IMR-90 (cell line): ENCODE measurements around the gene FAM20B. TPM values are rescaled to one million over a fixed set of nuclear protein-coding genes. Genes with fewer than 3 reads are reported as not detected.

Experiments used
- ATAC-seq: fragments of 200-7000 bp; cut with Tn5 transposase; 2 replicates; pipeline ENCODE4 v1.9.1; 2020; ENCODE audit warnings: low read depth, mild to moderate bottlenecking, moderate library complexity
- BruUV-seq: library from RNA; stranded (reverse); fragments of 400-500 nt; replicated peaks from 2 replicates; lab custom pipeline; 2021; lab: Mats Ljungman, UMichigan
- CTCF ChIA-PET: fragments of 300-600 bp; formaldehyde crosslinking; extraction: SDS; loops from one replicate; lab custom pipeline; 2021; ENCODE audit warnings: antibody characterized with exemption; lab: Yijun Ruan, JAX
- POLR2A ChIA-PET: fragments of 300-600 bp; sonication (Branson Sonifier 250); formaldehyde crosslinking; loops from one replicate; lab custom pipeline; 2022; ENCODE audit warnings: antibody characterized with exemption; ENCODE audit not compliant: unreplicated experiment; lab: Charles Lee
- DNase-seq: peaks from one replicate; pipeline ENCODE4 v3.0.0; 2013
- H2AFZ ChIP-seq: replicated peaks from 2 replicates; pipeline ENCODE3; 2013; ENCODE audit warnings: low read length, mild to moderate bottlenecking; ENCODE audit not compliant: poor library complexity
- H2AK5ac ChIP-seq: 2 replicates; pipeline ENCODE4 v1.6.1; 2013; ENCODE audit warnings: low read depth, low read length, inconsistent platforms
- H2AK9ac ChIP-seq: replicated peaks from 2 replicates; pipeline ENCODE3; 2013; ENCODE audit warnings: mild to moderate bottlenecking, low read depth, low read length, moderate library complexity; ENCODE audit not compliant: poor library complexity
- H2BK120ac ChIP-seq: 2 replicates; pipeline ENCODE4 v1.6.1; 2013; ENCODE audit warnings: low read depth, low read length, inconsistent platforms
- H2BK15ac ChIP-seq: 3 replicates; pipeline ENCODE4 v1.6.1; 2013; ENCODE audit warnings: low read depth, low read length, inconsistent platforms
- H2BK20ac ChIP-seq: 2 replicates; pipeline ENCODE4 v1.6.1; 2013; ENCODE audit warnings: low read depth, mild to moderate bottlenecking, inconsistent platforms, low read length, moderate library complexity
- H2BK5ac ChIP-seq: 2 replicates; pipeline ENCODE4 v1.6.1; 2013; ENCODE audit warnings: mild to moderate bottlenecking, low read depth, low read length, inconsistent platforms; ENCODE audit not compliant: poor library complexity, severe bottlenecking
- H3K14ac ChIP-seq: replicated peaks from 2 replicates; pipeline ENCODE4 v1.6.1; 2013; ENCODE audit warnings: low read depth, low read length, inconsistent platforms
- H3K18ac ChIP-seq: 2 replicates; pipeline ENCODE4 v1.6.1; 2013; ENCODE audit warnings: low read depth, low read length, control low read depth
- H3K23ac ChIP-seq: 2 replicates; pipeline ENCODE4 v1.6.1; 2013; ENCODE audit warnings: low read depth, low read length, inconsistent platforms
- H3K27ac ChIP-seq: 2 replicates; pipeline ENCODE4 v1.5.1; 2013; ENCODE audit warnings: mild to moderate bottlenecking, control low read depth, low read length; ENCODE audit not compliant: insufficient read depth
- H3K27me3 ChIP-seq: 2 replicates; pipeline ENCODE4 v1.6.1; 2013; ENCODE audit warnings: low read length; ENCODE audit not compliant: control insufficient read depth, insufficient read depth
- H3K36me3 ChIP-seq: 2 replicates; pipeline ENCODE4 v1.6.1; 2013; ENCODE audit warnings: low read length, mixed read lengths; ENCODE audit not compliant: control insufficient read depth, insufficient read depth
- H3K4ac ChIP-seq: 2 replicates; pipeline ENCODE4 v1.6.1; 2013; ENCODE audit warnings: low read depth, low read length, inconsistent platforms
- H3K4me1 ChIP-seq: 2 replicates; pipeline ENCODE4 v1.6.1; 2013; ENCODE audit warnings: low read length, mixed read lengths; ENCODE audit not compliant: control insufficient read depth, insufficient read depth
- H3K4me2 ChIP-seq: 2 replicates; pipeline ENCODE4 v1.6.1; 2013; ENCODE audit warnings: low read depth, mild to moderate bottlenecking, control low read depth, low read length, moderate library complexity
- H3K4me3 ChIP-seq: 2 replicates; pipeline ENCODE4 v1.5.1; 2013; ENCODE audit warnings: low read depth, mild to moderate bottlenecking, control low read depth, low read length, moderate library complexity; ENCODE audit not compliant: insufficient read depth
- H3K56ac ChIP-seq: 2 replicates; pipeline ENCODE4 v1.6.1; 2013; ENCODE audit warnings: low read length, inconsistent platforms; ENCODE audit not compliant: insufficient read depth; ENCODE audit errors: extremely low read depth
- H3K79me1 ChIP-seq, 2 experiments: 2 replicates each; pipeline ENCODE4 v1.6.1; 2013; ENCODE audit warnings: low read length in 2 of 2, inconsistent platforms in 1 of 2, low read depth in 1 of 2
- H3K9ac ChIP-seq: 2 replicates; pipeline ENCODE4 v1.6.1; 2013; ENCODE audit warnings: low read depth, low read length, control low read depth
- H3K9me1 ChIP-seq: 2 replicates; pipeline ENCODE4 v1.6.1; 2013; ENCODE audit warnings: low read length, inconsistent platforms; ENCODE audit not compliant: insufficient read depth
- H3K9me3 ChIP-seq: 2 replicates; pipeline ENCODE4 v1.6.1; 2013; ENCODE audit warnings: low read length; ENCODE audit not compliant: control insufficient read depth, insufficient read depth
- H4K20me1 ChIP-seq: 2 replicates; pipeline ENCODE4 v1.6.1; 2013; ENCODE audit warnings: low read length, inconsistent platforms; ENCODE audit not compliant: insufficient read depth
- H4K5ac ChIP-seq: 2 replicates; pipeline ENCODE4 v1.6.1; 2013; ENCODE audit warnings: mild to moderate bottlenecking, low read depth, low read length, control low read depth
- H4K8ac ChIP-seq, 2 experiments: 2 replicates each; pipeline ENCODE4 v1.6.1; 2013; ENCODE audit warnings: low read depth in 2 of 2, low read length in 2 of 2, control low read depth in 1 of 2, inconsistent platforms in 1 of 2
- H4K91ac ChIP-seq: 2 replicates; pipeline ENCODE4 v1.6.1; 2013; ENCODE audit warnings: low read depth, low read length, inconsistent platforms; ENCODE audit not compliant: insufficient read depth
- BHLHE40 ChIP-seq: fragments of 150-350 bp; IDR thresholded peaks from 2 replicates; pipeline ENCODE4 v1.6.1; 2016; ENCODE audit warnings: mild to moderate bottlenecking, low read depth, low read length
- CHD1 ChIP-seq: IDR thresholded peaks from 2 replicates; pipeline ENCODE4 v1.6.1; 2012; ENCODE audit warnings: low read depth, low read length, improper control_type of control experiment
- MXI1 ChIP-seq: IDR thresholded peaks from 2 replicates; pipeline ENCODE4 v1.6.1; 2012; ENCODE audit warnings: low read depth, mild to moderate bottlenecking, low read length, moderate library complexity, borderline replicate concordance
- NFE2L2 ChIP-seq: fragments of 150-350 bp; IDR thresholded peaks from 2 replicates; pipeline ENCODE4 v1.6.1; 2016; ENCODE audit warnings: low read depth, mild to moderate bottlenecking, low read length
- RFX5 ChIP-seq: IDR thresholded peaks from 2 replicates; pipeline ENCODE4 v1.8.0; 2012; ENCODE audit warnings: low read depth, mild to moderate bottlenecking, low read length, moderate library complexity
- SMC3 ChIP-seq: fragments of 150-350 bp; IDR thresholded peaks from 2 replicates; pipeline ENCODE4 v1.6.1; 2016; ENCODE audit warnings: low read depth, mild to moderate bottlenecking, antibody characterized with exemption, low read length, moderate library complexity
- WGBS, 2 experiments: methylation state at CpG; one replicate each; pipeline versions ENCODE4 v1.1.5 to v1.1.7; 2013; ENCODE audit warnings: missing lambda C conversion rate in 2 of 2; ENCODE audit not compliant: insufficient read length in 1 of 2; ENCODE audit errors: extremely low coverage in 2 of 2; 5-methylcytosine and 5-hydroxymethylcytosine counted together
- dilution Hi-C: fragments of 300-500 bp; cut with HindIII; formaldehyde crosslinking; loops from one replicate; pipeline ENCODE4 v1.14.3; 2018; ENCODE audit warnings: low sequenced_read_pairs; ENCODE audit not compliant: unreplicated experiment
- in situ Hi-C: fragments of 300-500 bp; cut with MboI; formaldehyde crosslinking; loops from 3 replicates; pipeline ENCODE4 v1.14.3; 2019; ENCODE audit warnings: low sequenced_read_pairs, inconsistent platforms, mixed read lengths
- intact Hi-C: fragments of 100-400 bp; cut with micrococcal nuclease; formaldehyde crosslinking; loops from 2 replicates; pipeline ENCODE4 v1.10.0; 2022
- polyA plus RNA-seq, 3 experiments: library from polyadenylated mRNA; depleted of rRNA; stranded (reverse); fragments of >200 nt; gene quantifications; 2 replicates each; pipeline ENCODE4 v1.2.3, GENCODE V29; 2012; ENCODE audit warnings: low replicate concordance in 1 of 3
- total RNA-seq: library from RNA; depleted of rRNA; stranded (reverse); fragments of >200 nt; gene quantifications from 2 replicates; pipeline ENCODE4 v1.2.3, GENCODE V29; 2012

The FAM20B gene
- total and polyA plus RNA-seq, 2 of the 4 experiments (the other 2 are of a cell fraction), result 17.1 to 38.4 TPM

DNA sequence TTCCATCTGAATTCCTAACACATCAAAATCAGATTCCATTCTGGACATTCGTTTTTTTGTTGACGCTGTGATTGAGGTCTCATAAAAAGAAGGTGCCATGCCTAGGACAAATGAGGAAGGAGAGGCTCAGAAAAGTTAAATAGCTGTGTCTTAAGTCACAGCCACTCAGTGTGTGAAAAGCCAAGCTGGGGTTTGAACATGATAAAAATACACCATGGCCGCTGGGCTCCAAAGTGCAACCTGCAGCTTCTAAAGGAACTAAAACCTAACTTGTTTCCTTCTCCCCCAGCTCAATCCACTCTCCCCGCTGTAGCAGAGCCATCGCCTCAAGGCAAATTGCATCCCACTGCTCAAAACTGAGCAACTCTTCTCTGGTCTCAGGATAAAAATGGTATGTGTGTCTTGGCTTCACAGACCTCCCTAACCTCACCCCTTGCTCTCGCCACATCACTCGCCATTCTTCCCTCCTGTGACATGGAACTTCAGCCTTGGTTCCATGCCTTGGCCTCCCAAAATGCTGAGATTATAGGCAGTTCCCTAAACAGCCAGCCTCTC lies 22.1 kb upstream of the FAM20B start:
- Histone ChIP-seq H3K4me1 (no peaks in the 10 kb centered on the region; the same call in 1 of the 2 replicates), H4K91ac (no peak overlapping the region), H4K5ac (no peak overlapping the region), H3K4ac (no peak overlapping the region), H3K18ac (no peak overlapping the region), H3K79me1 (no peaks in the 10 kb centered on the region), H3K56ac (no peak overlapping the region), H2AK5ac (peak overlapping the region; percentile 20), H3K27me3 (no peaks in the 10 kb centered on the region), H2BK20ac (no peak overlapping the region), H3K9me1 (no peaks in the 10 kb centered on the region), H3K9me3 (no peaks in the 10 kb centered on the region), H3K23ac (no peak overlapping the region), H4K20me1 (no peaks in the 10 kb centered on the region), H3K4me2 (no peak overlapping the region), H2AK9ac (no peak overlapping the region), H3K14ac (no peak overlapping the region), H2BK5ac (no peak overlapping the region), H2BK15ac (no peak overlapping the region), H2BK120ac (no peak overlapping the region), H3K4me3 (no peak overlapping the region), H2AFZ (no peak overlapping the region), H3K27ac (no peak overlapping the region), H3K36me3 (no peaks in the 10 kb centered on the region), H3K9ac (no peak overlapping the region), H4K8ac (no peak overlapping the region)
- POLR2A ChIA-PET, result no interaction called here
- intact Hi-C loops (loop anchor here (2.0 to 10.0 kb wide), 4 partner anchors 229 to 691 kb away; partner anchors contain the start of gene RALGPS2), in situ Hi-C loops (loop anchor here (10.0 kb wide), 1 partner anchor 689 kb away; no protein-coding TSS in a partner anchor), dilution Hi-C loops (no loop called here)
- no CpG with 5 or more reads among the region's 7 CpGs for WGBS, 2 experiments
- TF ChIP-seq NFE2L2 (no peak), CHD1 (no peak), MXI1 (no peak), SMC3 (no peak), BHLHE40 (no peak), RFX5 (no peak)
- CTCF ChIA-PET, result interaction anchor here (0.6 to 3.5 kb wide), 11 partner anchors 14 to 703 kb away, joined by 3 to 16 read pairs (median 5); no protein-coding TSS in a partner anchor
- DNase-seq, result no peak
- no peak for ATAC-seq
- BruUV-seq, result no TSS peak
